GM20431 (cell line): ENCODE measurements around the gene ATF6.
"Not testable (repeated sequence)": the region's sequence is repeated elsewhere in the genome, so short reads cannot be mapped to it uniquely, and the experiment has no call there.

Experiments
- in situ Hi-C: fragments of 300-500 bp; cut with MseI, MboI; formaldehyde crosslinking; loops from one replicate; pipeline ENCODE4 v1.15.0; 2020; ENCODE audit warnings: low sequenced_read_pairs; ENCODE audit not compliant: unreplicated experiment

The ATF6 gene

GRCh38 chr1:161817176-161817730, 51.1 kb downstream of the ATF6 start:
- in situ Hi-C loops = no loop called here

DNA sequence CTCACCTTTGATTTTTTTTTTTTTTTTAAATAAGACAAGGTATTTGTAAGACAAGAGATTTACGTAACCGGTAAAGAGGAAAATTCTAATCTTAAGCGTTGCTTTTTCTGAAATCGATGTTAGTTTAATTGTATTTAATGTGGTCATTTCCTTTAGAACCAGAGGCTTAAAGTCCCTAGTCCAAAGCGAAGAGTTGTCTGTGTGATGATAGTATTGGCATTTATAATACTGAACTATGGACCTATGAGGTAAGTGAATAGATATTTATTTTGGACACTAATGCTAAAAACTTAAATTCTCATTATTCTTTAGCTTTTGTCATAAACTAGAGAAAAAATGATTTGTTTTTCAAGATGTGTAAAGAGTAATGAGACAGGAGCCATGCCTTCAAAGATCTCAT, 54.8 kb downstream of the ATF6 start:
- in situ Hi-C loops = no loop called here

- in situ Hi-C loops = no loop called here
Measured at GRCh38 chr1:161824618-161825017, 58.5 kb downstream of the ATF6 start.

GRCh38 chr1:161825831-161826230, 59.7 kb downstream of the ATF6 start:
- in situ Hi-C loops = no loop called here

DNA sequence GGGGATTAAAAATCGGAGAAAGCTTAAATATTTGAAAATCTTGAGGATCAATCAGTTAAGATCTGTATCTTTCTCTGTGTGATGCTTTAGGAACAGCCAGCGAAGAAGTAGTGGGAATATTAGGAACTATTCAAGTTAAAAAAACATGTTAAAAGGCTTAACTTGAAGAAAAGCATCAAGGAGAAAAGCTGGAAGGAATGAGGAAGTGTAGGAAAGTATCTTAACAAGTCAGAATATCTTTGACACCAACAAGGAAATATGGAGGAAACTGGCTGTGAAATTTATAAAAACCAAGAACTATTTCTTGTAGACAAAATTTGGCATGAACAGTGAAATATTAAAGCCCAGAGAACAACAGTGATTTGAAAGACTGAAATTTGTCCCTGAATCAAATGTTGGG, 60.4 kb downstream of the ATF6 start:
- in situ Hi-C loops = no loop called here

GRCh38 chr1:161827786-161828185, 61.7 kb downstream of the ATF6 start:
- in situ Hi-C loops = no loop called here

- in situ Hi-C loops = not testable (repeated sequence)
Measured at GRCh38 chr1:161832299-161832907, 66.3 kb downstream of the ATF6 start.

GRCh38 chr1:161834967-161835550, 68.9 kb downstream of the ATF6 start:
- in situ Hi-C loops = no loop called here

- in situ Hi-C loops = no loop called here
Measured at GRCh38 chr1:161836018-161836417, 69.9 kb downstream of the ATF6 start.

DNA sequence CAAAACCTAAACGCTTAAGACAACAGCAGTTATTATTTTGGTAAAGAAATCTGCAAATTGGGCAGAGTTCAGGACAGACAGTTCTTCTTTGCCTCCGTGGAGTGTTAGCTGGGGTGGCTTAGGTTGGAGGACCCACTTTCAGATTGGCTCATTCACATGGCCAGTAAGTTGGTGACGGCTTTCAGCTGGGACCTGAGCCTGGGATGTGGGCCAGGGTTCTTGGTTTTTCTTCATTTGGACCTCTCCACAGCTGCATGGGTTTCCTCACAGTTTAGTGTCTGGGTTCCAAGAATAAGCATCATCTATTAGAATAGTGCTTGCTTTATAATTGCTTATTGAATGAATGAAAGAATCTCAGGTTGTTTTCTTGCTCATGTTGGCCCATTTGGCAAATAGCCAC, 72.2 kb downstream of the ATF6 start:
- in situ Hi-C loops = no loop called here

- in situ Hi-C loops = no loop called here
Measured at GRCh38 chr1:161838885-161839284, 72.8 kb downstream of the ATF6 start.

DNA sequence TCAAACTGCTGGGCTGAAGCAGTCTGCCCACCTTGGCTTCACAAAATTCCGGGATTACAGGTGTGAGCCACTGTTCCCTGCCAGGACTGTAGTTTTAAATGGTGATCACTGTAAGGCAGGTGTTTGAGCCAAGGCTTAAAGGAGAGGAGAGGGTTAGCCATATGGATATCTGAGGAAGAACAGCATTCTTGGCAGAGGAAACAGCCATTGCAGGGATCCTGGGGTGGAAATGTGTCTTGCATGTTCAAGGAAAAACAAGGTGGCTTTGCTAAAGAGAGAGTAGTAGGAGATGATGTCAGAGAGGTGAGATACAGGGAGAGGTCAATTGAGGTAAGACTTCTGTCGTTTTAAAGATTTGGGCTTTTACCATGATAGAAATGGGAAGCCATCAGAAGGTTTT, 73.5 kb downstream of the ATF6 start:
- in situ Hi-C loops = no loop called here

- in situ Hi-C loops = no loop called here
Measured at GRCh38 chr1:161840363-161840762, 74.2 kb downstream of the ATF6 start.

DNA sequence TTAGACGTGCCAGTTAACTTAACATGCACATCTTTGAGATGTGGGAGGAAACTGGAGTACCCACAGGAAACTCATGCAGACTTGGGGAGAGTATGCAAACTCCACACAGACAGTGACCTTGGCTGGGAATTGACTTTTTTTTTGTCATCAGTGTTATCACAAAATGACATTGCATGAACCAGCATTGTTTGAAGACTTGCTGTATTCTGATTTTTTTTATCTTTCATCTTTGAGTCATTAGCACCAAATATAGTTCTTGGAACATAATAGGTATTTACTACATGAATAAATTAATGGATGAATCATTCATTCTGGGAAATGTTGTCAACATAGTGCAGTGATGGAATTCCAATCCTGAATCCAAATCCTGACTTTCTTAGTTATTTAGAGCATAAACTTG, 77.0 kb downstream of the ATF6 start:
- in situ Hi-C loops = no loop called here

DNA sequence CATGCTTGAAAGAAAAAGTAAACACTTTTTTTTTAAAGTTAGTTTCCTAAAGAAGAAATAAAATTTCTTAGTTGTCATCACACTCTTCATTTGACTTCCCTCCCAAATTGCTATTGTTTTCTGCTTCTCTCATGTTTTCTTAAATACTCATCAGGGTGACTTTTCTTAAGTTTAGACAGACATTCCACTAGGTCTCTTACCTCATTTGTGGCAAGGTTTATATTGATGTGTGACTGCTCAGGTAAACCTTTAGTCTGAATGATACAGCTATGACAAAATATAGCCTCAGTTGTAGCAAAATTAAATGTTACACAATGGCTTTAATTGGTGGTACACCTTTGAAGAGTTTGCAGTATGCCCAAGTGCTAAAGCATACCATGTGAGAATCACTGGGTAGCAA, 78.6 kb downstream of the ATF6 start:
- in situ Hi-C loops = no loop called here

GRCh38 chr1:161848676-161849075, 82.6 kb downstream of the ATF6 start:
- in situ Hi-C loops = no loop called here

GRCh38 chr1:161849518-161849917, 83.4 kb downstream of the ATF6 start:
- in situ Hi-C loops = no loop called here

DNA sequence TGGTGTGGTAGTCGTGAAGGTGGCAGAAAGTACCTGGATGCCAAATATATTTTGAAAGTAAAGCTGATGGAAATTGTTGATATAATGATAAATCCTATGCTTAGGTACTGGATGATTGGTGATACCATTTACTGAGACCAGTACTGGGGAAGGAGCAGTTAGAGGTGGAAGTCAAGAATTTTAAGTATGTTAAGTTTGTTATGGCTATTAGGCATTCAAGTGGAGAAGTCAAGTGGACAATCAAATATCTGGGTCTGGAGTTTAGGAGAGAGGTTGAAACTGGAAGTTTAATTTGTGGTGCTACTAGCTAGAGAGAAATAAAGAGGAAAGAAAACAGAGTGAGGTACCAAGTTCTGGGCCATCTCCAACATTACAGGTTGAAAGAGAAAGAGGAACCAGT, 89.1 kb downstream of the ATF6 start:
- in situ Hi-C loops = no loop called here

DNA sequence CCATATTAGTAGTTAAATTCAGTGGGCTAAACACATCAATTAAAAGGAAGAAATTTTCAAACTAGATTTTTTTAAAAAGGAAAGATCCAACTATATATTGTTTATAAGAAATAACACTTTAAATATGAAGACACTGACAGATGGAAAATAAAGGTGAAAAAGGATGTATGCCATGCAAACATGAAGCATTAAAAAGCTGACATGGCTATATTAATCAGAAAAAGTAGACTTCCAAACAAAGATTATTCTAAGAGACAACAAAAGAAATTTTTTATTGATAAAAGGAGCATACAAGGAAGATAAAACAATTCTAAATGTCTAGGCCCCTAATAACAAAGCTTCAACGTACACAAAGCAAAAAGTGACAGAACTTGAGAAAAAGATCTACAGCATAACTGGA, 92.2 kb downstream of the ATF6 start:
- in situ Hi-C loops = no loop called here

DNA sequence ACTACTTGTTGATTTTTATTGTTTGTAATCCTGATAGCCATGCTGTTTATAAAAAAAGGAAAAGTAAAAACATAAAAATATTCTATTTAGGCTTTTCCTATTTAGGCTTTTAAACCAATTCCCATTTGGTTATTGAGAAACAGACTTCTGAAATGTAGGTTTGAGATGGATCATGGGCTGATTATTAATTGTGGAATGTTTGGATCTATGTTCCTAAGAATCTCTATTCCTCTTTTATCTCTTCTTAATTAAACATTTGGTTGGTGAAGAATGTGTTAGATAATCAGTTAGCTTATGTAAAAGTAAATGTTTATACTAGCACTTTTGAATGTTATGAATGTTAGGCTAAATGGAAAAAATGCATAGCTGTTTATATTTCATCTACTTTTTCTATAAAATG, 97.4 kb downstream of the ATF6 start:
- in situ Hi-C loops = no loop called here

- in situ Hi-C loops = no loop called here
Measured at GRCh38 chr1:161864577-161864976, 98.5 kb downstream of the ATF6 start.

DNA sequence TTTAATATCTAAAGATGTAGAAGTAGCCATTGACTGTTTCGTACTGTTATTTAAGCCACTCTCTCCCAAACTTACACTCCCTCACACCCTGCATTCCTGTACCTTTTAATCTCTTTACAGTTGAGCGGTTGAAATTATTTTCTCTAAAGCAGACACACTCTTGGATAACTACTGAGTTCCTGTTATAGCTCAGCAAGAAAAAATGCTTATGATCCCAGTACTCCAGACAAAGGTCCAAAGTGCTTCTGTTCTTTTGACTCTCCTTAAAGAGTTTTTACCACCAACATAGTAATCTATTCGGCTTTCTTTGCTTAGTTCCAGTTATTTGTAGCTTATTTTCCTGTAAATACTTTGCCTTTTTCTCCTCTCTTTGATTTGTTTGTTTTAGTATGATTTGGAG, 100.1 kb downstream of the ATF6 start:
- in situ Hi-C loops = no loop called here
